Natural killer cell (primary cell): ENCODE measurements around the gene TAS2R14. TPM values are rescaled to one million over a fixed set of nuclear protein-coding genes. Genes with fewer than 3 reads are reported as not detected.
A peak's percentile ranks its signal among the peaks of the same experiment; 100 is the strongest.

Experiments used
- ATAC-seq, 3 donors: fragments of 150-1000 bp in 2 of 3; fragments of 200-7000 bp in 1 of 3; cut with Tn5 transposase; 1 replicate in 1 of 3; 2 replicates in 2 of 3; pipeline ENCODE4 v1.10.0; 2021; ENCODE audit warnings: mild to moderate bottlenecking in 2 of 3, moderate library complexity in 2 of 3
- DNase-seq, 2 donors: peaks; one replicate each; pipeline versions ENCODE4 v3.0.0 to v3.0.0-alpha.2; 2013 to 2021; ENCODE audit warnings: mixed read lengths in 1 of 2
- H3K27ac ChIP-seq: one replicate; pipeline ENCODE4 v1.5.1; 2013; ENCODE audit warnings: mild to moderate bottlenecking, low read length
- H3K27me3 ChIP-seq: one replicate; pipeline ENCODE4 v1.6.1; 2013; ENCODE audit warnings: low read length; ENCODE audit not compliant: control insufficient read depth, insufficient read depth
- H3K36me3 ChIP-seq: one replicate; pipeline ENCODE4 v1.6.1; 2013; ENCODE audit warnings: low read length; ENCODE audit not compliant: control insufficient read depth, insufficient read depth
- H3K4me1 ChIP-seq: one replicate; pipeline ENCODE4 v1.6.1; 2013; ENCODE audit warnings: low read length; ENCODE audit not compliant: control insufficient read depth, insufficient read depth
- H3K4me3 ChIP-seq: one replicate; pipeline ENCODE4 v1.5.1; 2013; ENCODE audit warnings: low read length
- H3K9me3 ChIP-seq: one replicate; pipeline ENCODE4 v1.6.1; 2013; ENCODE audit warnings: low read length; ENCODE audit not compliant: control insufficient read depth, insufficient read depth
- H3K27ac Mint-ChIP-seq, 2 donors: one replicate each; pipeline ENCODE4 v1.8.0; 2022; ENCODE audit warnings: mild to moderate bottlenecking in 2 of 2, mixed read lengths in 2 of 2, moderate library complexity in 1 of 2
- H3K27me3 Mint-ChIP-seq, 2 donors: one replicate each; pipeline ENCODE4 v1.8.0; 2022; ENCODE audit warnings: low read depth in 2 of 2, mixed read lengths in 2 of 2
- H3K36me3 Mint-ChIP-seq: one replicate; pipeline ENCODE4 v1.8.0; 2022; ENCODE audit warnings: mixed read lengths
- H3K4me1 Mint-ChIP-seq, 2 donors: one replicate each; pipeline ENCODE4 v1.8.0; 2022; ENCODE audit warnings: mixed read lengths in 2 of 2
- H3K4me3 Mint-ChIP-seq: one replicate; pipeline ENCODE4 v1.8.0; 2022; ENCODE audit warnings: mild to moderate bottlenecking, moderate library complexity, mixed read lengths
- H3K9me3 Mint-ChIP-seq, 2 donors: one replicate each; pipeline ENCODE4 v1.8.0; 2022; ENCODE audit warnings: mixed read lengths in 2 of 2
- WGBS: methylation state at CpG from one replicate; pipeline ENCODE4 v1.1.7; 2013; ENCODE audit warnings: missing lambda C conversion rate; ENCODE audit not compliant: insufficient coverage; 5-methylcytosine and 5-hydroxymethylcytosine counted together
- intact Hi-C: fragments of 100-400 bp; cut with micrococcal nuclease; formaldehyde crosslinking; loops from one replicate; pipeline ENCODE4 v1.14.2; 2022
- total RNA-seq, 4 donors: library from RNA; stranded (reverse); fragments of 120-200 nt in 1 of 4; gene quantifications; one replicate each; pipeline versions ENCODE4 v1.2.3 to v1.2.4, GENCODE V29; 2013 to 2022
- TF ChIP-seq, protein P1 (sequence below): fragments of 200-600 bp; IDR thresholded peaks from one replicate; pipeline ENCODE4 v1.8.0; 2022; ENCODE audit warnings: antibody characterized with exemption

Gene TAS2R14, protein sequence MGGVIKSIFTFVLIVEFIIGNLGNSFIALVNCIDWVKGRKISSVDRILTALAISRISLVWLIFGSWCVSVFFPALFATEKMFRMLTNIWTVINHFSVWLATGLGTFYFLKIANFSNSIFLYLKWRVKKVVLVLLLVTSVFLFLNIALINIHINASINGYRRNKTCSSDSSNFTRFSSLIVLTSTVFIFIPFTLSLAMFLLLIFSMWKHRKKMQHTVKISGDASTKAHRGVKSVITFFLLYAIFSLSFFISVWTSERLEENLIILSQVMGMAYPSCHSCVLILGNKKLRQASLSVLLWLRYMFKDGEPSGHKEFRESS
- 1 to 10 TPM; 3.6 to 4.8 (median 4.4) TPM for total RNA-seq
- total RNA-seq (2013), result 9.5 TPM

DNA sequence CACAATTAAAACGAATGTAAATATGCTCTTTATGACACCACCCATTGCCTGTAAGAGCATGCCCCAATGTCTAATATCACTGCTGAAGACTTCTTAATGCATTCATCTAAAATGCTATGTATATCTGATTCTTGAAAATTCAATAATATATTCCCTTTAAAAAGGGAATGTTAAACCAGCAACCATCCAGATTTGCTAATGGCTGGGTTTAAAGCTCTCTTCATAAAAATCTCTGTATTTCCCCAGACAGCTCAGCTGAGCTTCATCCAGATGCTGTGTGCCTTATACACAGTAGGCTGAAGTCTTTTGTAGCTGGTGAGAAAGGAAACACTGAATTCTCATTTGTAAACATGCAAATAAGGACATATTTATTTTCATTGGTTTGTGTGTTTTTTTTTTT lies at the start of gene TAS2R14:
TAS2R14 (minus strand) TSS at position 101 of the 400 bp plus-strand sequence; CDS start at position 45, 56 bp downstream.
- intact Hi-C loops, result no loop called here
- Mint-ChIP-seq H3K36me3 (no peaks in the 10 kb centered on the region), H3K9me3 (no peaks in the 10 kb centered on the region), H3K4me3 (no peak within 1 kb of the TSS), H3K4me1 (peaks cover 0 to 19% of the 10 kb centered on the region in 2 donors), H3K27me3 (no peaks in the 10 kb centered on the region), H3K27ac (no peak within 1 kb of the TSS)
- no peaks in the 10 kb centered on the region for H3K9me3 ChIP-seq
- H3K4me1 ChIP-seq, result no peaks in the 10 kb centered on the region
- no peaks in the 10 kb centered on the region for H3K27me3 ChIP-seq
- H3K4me3 ChIP-seq, result no peak within 1 kb of the TSS
- ATAC-seq (no peak), DNase-seq (no peak)
- no peak within 1 kb of the TSS for H3K27ac ChIP-seq
- TF ChIP-seq, protein P1, sequence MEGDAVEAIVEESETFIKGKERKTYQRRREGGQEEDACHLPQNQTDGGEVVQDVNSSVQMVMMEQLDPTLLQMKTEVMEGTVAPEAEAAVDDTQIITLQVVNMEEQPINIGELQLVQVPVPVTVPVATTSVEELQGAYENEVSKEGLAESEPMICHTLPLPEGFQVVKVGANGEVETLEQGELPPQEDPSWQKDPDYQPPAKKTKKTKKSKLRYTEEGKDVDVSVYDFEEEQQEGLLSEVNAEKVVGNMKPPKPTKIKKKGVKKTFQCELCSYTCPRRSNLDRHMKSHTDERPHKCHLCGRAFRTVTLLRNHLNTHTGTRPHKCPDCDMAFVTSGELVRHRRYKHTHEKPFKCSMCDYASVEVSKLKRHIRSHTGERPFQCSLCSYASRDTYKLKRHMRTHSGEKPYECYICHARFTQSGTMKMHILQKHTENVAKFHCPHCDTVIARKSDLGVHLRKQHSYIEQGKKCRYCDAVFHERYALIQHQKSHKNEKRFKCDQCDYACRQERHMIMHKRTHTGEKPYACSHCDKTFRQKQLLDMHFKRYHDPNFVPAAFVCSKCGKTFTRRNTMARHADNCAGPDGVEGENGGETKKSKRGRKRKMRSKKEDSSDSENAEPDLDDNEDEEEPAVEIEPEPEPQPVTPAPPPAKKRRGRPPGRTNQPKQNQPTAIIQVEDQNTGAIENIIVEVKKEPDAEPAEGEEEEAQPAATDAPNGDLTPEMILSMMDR, result no peak
- WGBS, result 100% methylated on average over 1 of the region's 1 CpG
- H3K36me3 ChIP-seq, result no peaks in the 10 kb centered on the region

DNA sequence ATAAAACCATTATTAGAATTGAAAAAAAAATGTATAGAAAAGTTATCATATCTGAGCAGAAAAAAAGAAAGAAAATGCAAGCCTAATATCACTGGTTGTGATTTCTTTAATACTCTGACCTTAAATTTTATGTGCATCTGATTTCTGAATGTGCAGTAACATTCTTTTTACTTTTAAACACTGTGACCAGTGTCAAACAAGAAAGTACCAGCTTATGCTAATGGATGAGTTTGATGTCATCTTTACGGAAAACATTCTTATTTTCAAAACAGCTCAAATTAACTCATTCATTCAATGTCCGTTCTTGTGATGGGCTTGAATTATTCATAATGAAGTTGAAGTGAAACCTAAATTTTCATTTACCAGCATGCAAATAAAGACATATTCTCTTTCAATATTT lies 47.7 kb upstream of the TAS2R14 start, which contains the start of gene TAS2R50:
TAS2R50 (minus strand) TSS at position 101 of the 400 bp plus-strand sequence; CDS start at position 49, 52 bp downstream.
- WGBS, result no CpG with 5 or more reads among the region's 2 CpGs
- H3K27ac Mint-ChIP-seq, result no peak within 1 kb of the TSS
- H3K27me3 ChIP-seq, result no peaks in the 10 kb centered on the region

DNA sequence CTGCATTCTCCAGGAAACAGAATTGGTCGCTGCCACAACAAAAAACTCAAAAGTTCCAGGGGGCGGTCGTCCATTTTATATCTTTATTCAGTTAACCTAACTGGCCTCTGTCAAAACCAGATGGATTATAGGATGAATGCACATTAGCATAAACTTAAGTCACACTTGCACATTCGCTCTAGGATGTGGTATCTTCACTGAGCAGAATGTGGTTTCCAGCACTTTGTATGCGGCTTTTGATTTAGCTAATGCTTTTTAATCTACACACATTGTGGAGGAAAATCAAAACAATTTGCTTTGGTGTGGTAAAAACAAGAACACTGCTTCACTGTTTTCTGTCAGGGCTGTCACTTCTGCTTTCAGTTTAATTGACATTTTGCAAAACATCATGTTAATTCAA lies 43.2 kb upstream of the TAS2R14 start:
- Mint-ChIP-seq H3K27ac (no peak overlapping the region), H3K9me3 (no peaks in the 10 kb centered on the region), H3K27me3 (peaks cover 47 to 60% of the 10 kb centered on the region in 2 donors), H3K4me1 (peaks cover 31 to 35% of the 10 kb centered on the region in 2 donors), H3K4me3 (peak overlapping the region; percentile 55), H3K36me3 (peaks cover 8% of the 10 kb centered on the region)
- WGBS, result 13% methylated on average over 5 of the region's 5 CpGs
- Histone ChIP-seq H3K27ac (no peak overlapping the region), H3K4me1 (peaks cover 15% of the 10 kb centered on the region), H3K36me3 (no peaks in the 10 kb centered on the region), H3K4me3 (no peak overlapping the region), H3K27me3 (peaks cover 15% of the 10 kb centered on the region), H3K9me3 (no peaks in the 10 kb centered on the region)
- TF ChIP-seq, protein P1, result no peak
- ATAC-seq (peak; percentile 72 to 97 (median 81)), DNase-seq (peak in 1 of 2 donors; percentile 82)
- intact Hi-C loops, result loop anchor here (2.0 kb wide), 1 partner anchor 189 kb away; the partner anchor contains the start of gene SMIM10L1

More for the DNA sequence above, 47.7 kb upstream of the TAS2R14 start, which contains the start of gene TAS2R50:
- TF ChIP-seq, protein P1, result no peak
- H3K4me1 Mint-ChIP-seq, result peaks cover 17 to 24% of the 10 kb centered on the region in 2 donors
- peaks cover 10% of the 10 kb centered on the region for H3K36me3 Mint-ChIP-seq
- Histone ChIP-seq H3K36me3 (no peaks in the 10 kb centered on the region), H3K4me1 (peaks cover 10% of the 10 kb centered on the region), H3K4me3 (no peak within 1 kb of the TSS), H3K27ac (no peak within 1 kb of the TSS), H3K9me3 (no peaks in the 10 kb centered on the region)
- no peak for DNase-seq
- ATAC-seq, result no peak
- peaks cover 26 to 35% of the 10 kb centered on the region in 2 donors for H3K27me3 Mint-ChIP-seq
- H3K4me3 Mint-ChIP-seq, result no peak within 1 kb of the TSS
- no peaks in the 10 kb centered on the region for H3K9me3 Mint-ChIP-seq
- intact Hi-C loops, result no loop called here
